ENCODE data around the gene NCAM1. TPM values are rescaled to one million over a fixed set of nuclear protein-coding genes. Genes with fewer than 3 reads are reported as not detected.

Gene NCAM1
- total RNA-seq, 4 donors from 2014 or later = 1.8 to 42.9 (median 10.5) TPM

- H3K9me3 ChIP-seq = no peaks in the 10 kb centered on the region
- no peak overlapping the region for H3K27ac ChIP-seq
- no peak for TF ChIP-seq POLR2A (IDR thresholded peaks at IDR 0.05)
- TF ChIP-seq CTCF (IDR thresholded peaks at IDR 0.05) = no peak
- H3K4me3 ChIP-seq = no peak overlapping the region
- no peak for DNase-seq
- no peaks in the 10 kb centered on the region for H3K36me3 ChIP-seq
- H3K27me3 ChIP-seq = no peaks in the 10 kb centered on the region
- peaks cover 0 to 1% (median 0%) of the 10 kb centered on the region in 4 donors for H3K4me1 ChIP-seq
Measured at GRCh38 chr11:113308601-113309000, 347.4 kb downstream of the NCAM1 start.

DNA sequence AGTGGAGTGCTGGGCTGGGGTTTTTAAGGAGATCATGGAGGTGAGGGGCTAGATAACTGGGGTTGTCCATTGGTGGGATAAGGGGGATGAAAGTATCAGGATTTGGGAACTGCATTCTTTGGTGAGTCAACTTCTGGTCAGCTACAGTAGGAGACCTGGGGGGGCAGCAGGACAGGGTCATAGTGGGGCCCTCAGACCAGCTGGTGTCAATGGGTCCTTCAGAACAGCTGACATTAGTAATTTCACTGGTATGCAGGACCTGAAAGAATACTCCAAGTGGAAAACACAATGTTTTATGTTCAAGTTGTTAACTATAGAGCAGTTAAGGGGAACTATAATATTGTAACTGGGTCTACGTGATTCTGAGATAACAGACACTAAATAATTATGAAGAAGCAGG, 350.3 kb downstream of the NCAM1 start:
- TF ChIP-seq CTCF (IDR thresholded peaks at IDR 0.05) (no peak), POLR2A (IDR thresholded peaks at IDR 0.05) (no peak)
- Histone ChIP-seq H3K4me1 (peaks cover 0 to 5% (median 2%) of the 10 kb centered on the region in 4 donors), H3K27me3 (no peaks in the 10 kb centered on the region), H3K9me3 (no peaks in the 10 kb centered on the region), H3K27ac (no peak overlapping the region), H3K4me3 (no peak overlapping the region), H3K36me3 (no peaks in the 10 kb centered on the region)
- no peak for DNase-seq

DNA sequence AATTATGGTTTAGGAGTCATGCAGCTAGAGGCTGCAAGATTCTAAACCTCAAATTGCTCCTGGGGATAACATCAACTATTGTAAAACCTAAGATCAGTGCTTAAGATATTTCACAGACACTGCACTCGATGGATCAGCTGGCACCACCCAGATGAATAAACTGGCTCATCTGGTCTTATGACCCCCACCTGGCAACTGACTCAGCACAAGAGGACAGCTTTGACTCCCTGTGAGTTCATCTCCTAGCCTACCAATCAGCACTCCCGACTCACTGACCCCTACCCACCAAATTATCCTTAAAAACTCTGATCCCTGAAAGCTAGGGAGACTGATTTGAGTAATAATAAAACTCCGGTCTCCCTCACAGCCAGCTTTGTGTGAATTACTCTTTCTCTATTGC, 352.4 kb downstream of the NCAM1 start:
- TF ChIP-seq CTCF (IDR thresholded peaks at IDR 0.05) = no peak
- no peak for TF ChIP-seq POLR2A (IDR thresholded peaks at IDR 0.05)
- no peak for DNase-seq
- Histone ChIP-seq H3K27me3 (no peaks in the 10 kb centered on the region), H3K4me3 (no peak overlapping the region), H3K27ac (peak overlapping the region in 1 of 4 donors; percentile 92), H3K36me3 (no peaks in the 10 kb centered on the region), H3K9me3 (no peaks in the 10 kb centered on the region), H3K4me1 (peaks cover 0 to 5% (median 2%) of the 10 kb centered on the region in 4 donors)

DNA sequence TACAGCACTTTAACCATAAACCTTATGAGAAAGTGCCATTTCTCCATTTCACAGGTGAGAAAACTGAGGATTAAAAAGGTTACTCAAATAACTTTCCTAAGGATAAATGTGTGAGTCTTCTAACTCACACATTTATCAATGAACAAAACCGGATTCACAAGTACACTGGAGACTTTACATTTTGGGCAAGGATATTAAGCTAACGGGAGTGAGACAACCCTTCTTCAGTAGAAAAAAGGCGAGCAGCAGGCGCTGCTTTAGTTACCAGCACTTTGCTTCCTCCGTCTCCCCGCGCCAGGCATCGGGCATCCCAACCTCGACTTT, 352.8 kb downstream of the NCAM1 start:
- no peaks in the 10 kb centered on the region for H3K36me3 ChIP-seq
- DNase-seq = no peak
- peak overlapping the region; percentile 74 to 94 (median 92) for H3K4me3 ChIP-seq
- no peaks in the 10 kb centered on the region for H3K9me3 ChIP-seq
- H3K27me3 ChIP-seq = no peaks in the 10 kb centered on the region
- H3K27ac ChIP-seq = peak overlapping the region; percentile 82 to 92 (median 88)
- peaks cover 0 to 5% (median 2%) of the 10 kb centered on the region in 4 donors for H3K4me1 ChIP-seq
- TF ChIP-seq POLR2A (IDR thresholded peaks at IDR 0.05) = no peak
- TF ChIP-seq CTCF (IDR thresholded peaks at IDR 0.05) = no peak

DNA sequence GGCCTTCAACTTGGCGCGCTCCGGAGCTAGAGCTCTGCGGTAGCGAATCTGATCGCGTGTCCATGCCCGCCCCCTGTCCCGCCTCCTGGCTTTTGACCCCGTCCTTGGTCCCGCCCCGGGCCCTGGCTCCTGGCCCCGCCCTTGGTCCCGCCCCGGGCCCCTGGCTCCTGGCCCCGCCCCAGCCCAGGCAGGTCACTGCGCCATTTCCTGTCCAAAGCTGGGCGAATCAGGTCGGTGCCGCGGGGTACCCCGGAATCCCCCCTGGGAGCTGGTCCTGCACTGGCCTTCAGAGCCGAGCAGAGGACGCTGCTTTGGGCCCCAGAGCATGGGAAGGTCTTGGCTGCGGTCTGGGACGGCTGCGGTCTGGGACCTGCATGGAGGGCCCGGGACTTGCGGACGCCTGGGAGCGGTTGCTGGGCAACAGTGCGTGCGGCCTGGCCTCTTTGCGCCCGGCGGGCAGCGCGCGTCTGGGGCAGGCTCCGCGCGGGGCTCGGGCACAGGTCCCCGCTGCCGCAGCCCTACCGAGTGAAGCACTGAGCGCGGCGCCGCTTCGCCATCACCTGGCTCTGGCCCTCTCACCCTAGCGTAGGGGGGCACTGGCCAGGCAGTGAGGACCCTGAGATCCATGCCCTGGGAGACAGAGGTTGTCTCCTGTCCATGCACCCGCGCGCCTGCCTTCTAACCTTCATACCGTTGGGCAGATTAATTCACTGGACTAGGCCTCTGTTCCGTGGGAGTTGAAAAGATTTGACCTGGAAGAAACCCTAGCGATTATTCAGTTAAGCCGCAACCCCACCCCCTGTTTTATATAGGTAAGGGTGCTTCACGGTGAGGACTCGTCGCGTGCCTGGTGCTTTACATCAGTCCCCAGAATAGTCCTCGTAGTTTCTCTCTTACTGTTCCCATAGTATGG, 353.4 kb downstream of the NCAM1 start, which contains the start of gene TTC12:
Gene TTC12, plus strand, starts transcription at position 195 of the 913 bp plus-strand sequence. CDS start 1,675 bp downstream, outside the sequence.
- Histone ChIP-seq H3K4me1 (peaks cover 0 to 5% (median 2%) of the 10 kb centered on the region in 4 donors), H3K4me3 (peak within 1 kb of the TSS; percentile 74 to 94 (median 92)), H3K9me3 (no peaks in the 10 kb centered on the region), H3K36me3 (no peaks in the 10 kb centered on the region), H3K27ac (peak within 1 kb of the TSS; percentile 82 to 92 (median 88)), H3K27me3 (no peaks in the 10 kb centered on the region)
- TF ChIP-seq POLR2A (IDR thresholded peaks at IDR 0.05) (peak; percentile 21 to 48), CTCF (IDR thresholded peaks at IDR 0.05) (peak in 1 of 6 experiments; percentile 1)
- peak; percentile 93 to 98 (median 98) for DNase-seq

Measured in Peyer's patch (tissue), 4 donors.